ENCODE data around the gene COMMD9. TPM values are rescaled to one million over a fixed set of nuclear protein-coding genes. Genes with fewer than 3 reads are reported as not detected.

The COMMD9 gene
- total RNA-seq, 2 experiments from 2014 or later = 34.8 to 36.8 TPM

GRCh38 chr11:36278531-36279282 is 10.5 kb downstream of the COMMD9 start:
- Mint-ChIP-seq H3K27me3 (no peaks in the 10 kb centered on the region), H3K27ac (no peak overlapping the region), H3K9me3 (peaks cover 9% of the 10 kb centered on the region), H3K4me1 (ENCODE audit: low read depth) (peaks cover 6% of the 10 kb centered on the region), H3K36me3 (ENCODE audit: low read depth) (peaks cover 29% of the 10 kb centered on the region), H3K4me3 (no peak overlapping the region)
- CTCF ChIA-PET = interaction anchor here (1.6 to 2.2 kb wide), 3 partner anchors 9 to 214 kb away, joined by 3 to 8 read pairs (median 6); no protein-coding TSS in a partner anchor
- POLR2A ChIA-PET = no interaction called here
- no peak for ATAC-seq
- no peak for DNase-seq
- intact Hi-C loops (cut with micrococcal nuclease) = no loop called here
- no peak for TF ChIP-seq CTCF (IDR thresholded peaks at IDR 0.05)

GRCh38 chr11:36274414-36274813 is 14.8 kb downstream of the COMMD9 start:
- Mint-ChIP-seq H3K4me1 (ENCODE audit: low read depth) (no peaks in the 10 kb centered on the region), H3K4me3 (no peak overlapping the region), H3K27me3 (no peaks in the 10 kb centered on the region), H3K9me3 (peaks cover 4% of the 10 kb centered on the region), H3K27ac (no peak overlapping the region), H3K36me3 (ENCODE audit: low read depth) (peaks cover 38% of the 10 kb centered on the region)
- ChIA-PET POLR2A (interaction anchor here (1.1 kb wide), 1 partner anchor 17 kb away, joined by 3 read pairs; no protein-coding TSS in a partner anchor), CTCF (interaction anchor here (0.9 to 3.6 kb wide), 4 partner anchors 8 to 219 kb away, joined by 3 to 21 read pairs (median 4); no protein-coding TSS in a partner anchor)
- ATAC-seq (no peak), DNase-seq (no peak)
- intact Hi-C loops (cut with micrococcal nuclease) = no loop called here
- TF ChIP-seq CTCF (IDR thresholded peaks at IDR 0.05) = no peak

- intact Hi-C loops (cut with micrococcal nuclease) = no loop called here
- H3K4me1 Mint-ChIP-seq (ENCODE audit: low read depth) = no peaks in the 10 kb centered on the region
- H3K9me3 Mint-ChIP-seq = peaks cover 4% of the 10 kb centered on the region
- no peak overlapping the region for H3K4me3 Mint-ChIP-seq
- CTCF ChIA-PET = interaction anchor here (1.0 to 1.7 kb wide), 2 partner anchors 220 kb away, joined by 6 to 9 read pairs; no protein-coding TSS in a partner anchor
- POLR2A ChIA-PET = interaction anchor here (0.8 to 1.0 kb wide), 2 partner anchors 8 to 12 kb away, joined by 3 read pairs; no protein-coding TSS in a partner anchor
- DNase-seq (no peak), ATAC-seq (no peak)
- TF ChIP-seq CTCF (IDR thresholded peaks at IDR 0.05) = no peak
- no peaks in the 10 kb centered on the region for H3K27me3 Mint-ChIP-seq
- H3K36me3 Mint-ChIP-seq (ENCODE audit: low read depth) = peaks cover 38% of the 10 kb centered on the region
- H3K27ac Mint-ChIP-seq = no peak overlapping the region
Observed at GRCh38 chr11:36273110-36273509, 16.1 kb downstream of the COMMD9 start.

- peaks cover 4% of the 10 kb centered on the region for H3K9me3 Mint-ChIP-seq
- H3K4me3 Mint-ChIP-seq = no peak overlapping the region
- no peak overlapping the region for H3K27ac Mint-ChIP-seq
- intact Hi-C loops (cut with micrococcal nuclease) = no loop called here
- peaks cover 33% of the 10 kb centered on the region for H3K36me3 Mint-ChIP-seq (ENCODE audit: low read depth)
- H3K27me3 Mint-ChIP-seq = no peaks in the 10 kb centered on the region
- no peak for ATAC-seq
- CTCF ChIA-PET = interaction anchor here (1.7 kb wide), 1 partner anchor 221 kb away, joined by 9 read pairs; no protein-coding TSS in a partner anchor
- no peaks in the 10 kb centered on the region for H3K4me1 Mint-ChIP-seq (ENCODE audit: low read depth)
- POLR2A ChIA-PET = interaction anchor here (0.8 kb wide), 1 partner anchor 9 kb away, joined by 3 read pairs; no protein-coding TSS in a partner anchor
- no peak for DNase-seq
- TF ChIP-seq CTCF (IDR thresholded peaks at IDR 0.05) = no peak
Observed at GRCh38 chr11:36271794-36272407, 17.3 kb downstream of the COMMD9 start.

GRCh38 chr11:36270701-36271100 is 18.5 kb downstream of the COMMD9 start:
- Mint-ChIP-seq H3K27me3 (no peaks in the 10 kb centered on the region), H3K9me3 (peaks cover 4% of the 10 kb centered on the region), H3K4me3 (no peak overlapping the region), H3K27ac (no peak overlapping the region), H3K4me1 (ENCODE audit: low read depth) (no peaks in the 10 kb centered on the region), H3K36me3 (ENCODE audit: low read depth) (peaks cover 31% of the 10 kb centered on the region)
- TF ChIP-seq CTCF (IDR thresholded peaks at IDR 0.05) = no peak
- DNase-seq = no peak
- ATAC-seq = no peak
- intact Hi-C loops (cut with micrococcal nuclease) = no loop called here
- POLR2A ChIA-PET = no interaction called here
- CTCF ChIA-PET = interaction anchor here (2.4 kb wide), 1 partner anchor 208 kb away, joined by 8 read pairs; no protein-coding TSS in a partner anchor
